H9 (cell line): ENCODE results near the gene CHSY1. TPM values are rescaled to one million over a fixed set of nuclear protein-coding genes. Genes with fewer than 3 reads are reported as not detected.

Experiments
- DNase-seq: peaks from one replicate; pipeline ENCODE4 v3.0.0-alpha.2; 2017
- H2AFZ ChIP-seq: one replicate; pipeline ENCODE4 v1.6.1; 2013; ENCODE audit warnings: mild to moderate bottlenecking, low read length, control low read depth, moderate library complexity
- H2AK5ac ChIP-seq: 2 replicates; pipeline ENCODE4 v1.6.1; 2013; ENCODE audit warnings: low read length, control low read depth, mixed read lengths; ENCODE audit not compliant: insufficient read length
- H2BK120ac ChIP-seq: one replicate; pipeline ENCODE4 v1.6.1; 2013; ENCODE audit warnings: low read depth, mild to moderate bottlenecking, low read length, control low read depth, inconsistent platforms; ENCODE audit not compliant: poor library complexity, severe bottlenecking
- H2BK12ac ChIP-seq: 2 replicates; pipeline ENCODE4 v1.6.1; 2013; ENCODE audit warnings: low read length, control low read depth, mixed read lengths, low read depth; ENCODE audit not compliant: insufficient read length
- H2BK15ac ChIP-seq: 2 replicates; pipeline ENCODE4 v1.6.1; 2013; ENCODE audit warnings: low read depth, low read length, control low read depth
- H2BK20ac ChIP-seq: one replicate; pipeline ENCODE4 v1.6.1; 2013; ENCODE audit warnings: low read depth, mild to moderate bottlenecking, low read length, control low read depth, inconsistent platforms; ENCODE audit not compliant: poor library complexity, severe bottlenecking
- H2BK5ac ChIP-seq: 2 replicates; pipeline ENCODE4 v1.6.1; 2013; ENCODE audit warnings: low read length, control low read depth, mixed read lengths; ENCODE audit not compliant: insufficient read length
- H3K14ac ChIP-seq: 2 replicates; pipeline ENCODE4 v1.6.1; 2013; ENCODE audit warnings: low read length, control low read depth; ENCODE audit not compliant: insufficient read depth
- H3K18ac ChIP-seq: 2 replicates; pipeline ENCODE4 v1.6.1; 2013; ENCODE audit warnings: low read depth, mild to moderate bottlenecking, mixed read lengths, low read length, control low read depth; ENCODE audit not compliant: insufficient read length
- H3K23ac ChIP-seq: 2 replicates; pipeline ENCODE4 v1.6.1; 2013; ENCODE audit warnings: low read length, control low read depth, mixed read lengths, low read depth; ENCODE audit not compliant: insufficient read length
- H3K23me2 ChIP-seq: 2 replicates; pipeline ENCODE4 v1.6.1; 2013; ENCODE audit warnings: low read depth, mild to moderate bottlenecking, mixed read lengths, low read length, control low read depth; ENCODE audit not compliant: insufficient read length, poor library complexity, severe bottlenecking
- H3K27ac ChIP-seq: 2 replicates; pipeline ENCODE4 v1.5.1; 2013; ENCODE audit warnings: low read length, control low read depth, mixed read lengths, low read depth; ENCODE audit not compliant: insufficient read length
- H3K27me3 ChIP-seq: 2 replicates; pipeline ENCODE4 v1.6.1; 2013; ENCODE audit warnings: low read length, control low read depth, inconsistent platforms; ENCODE audit not compliant: insufficient read depth
- H3K4ac ChIP-seq: 2 replicates; pipeline ENCODE4 v1.6.1; 2013; ENCODE audit warnings: low read depth, mild to moderate bottlenecking, control low read depth, inconsistent platforms, low read length, moderate library complexity
- H3K4me1 ChIP-seq: 2 replicates; pipeline ENCODE4 v1.6.1; 2013; ENCODE audit warnings: low read length, control low read depth, inconsistent platforms; ENCODE audit not compliant: insufficient read depth
- H3K4me2 ChIP-seq: 2 replicates; pipeline ENCODE4 v1.6.1; 2013; ENCODE audit warnings: low read length, control low read depth, mixed read lengths; ENCODE audit not compliant: insufficient read length, insufficient read depth
- H3K56ac ChIP-seq: 2 replicates; pipeline ENCODE4 v1.6.1; 2013; ENCODE audit warnings: low read depth, mild to moderate bottlenecking, mixed read lengths, low read length, control low read depth; ENCODE audit not compliant: insufficient read length
- H3K79me1 ChIP-seq: 2 replicates; pipeline ENCODE4 v1.6.1; 2013; ENCODE audit warnings: low read depth, mild to moderate bottlenecking, moderate library complexity, low read length, control low read depth, inconsistent platforms; ENCODE audit not compliant: insufficient read depth, poor library complexity, severe bottlenecking
- H3K79me2 ChIP-seq: 2 replicates; pipeline ENCODE4 v1.6.1; 2013; ENCODE audit warnings: low read length, control low read depth, inconsistent platforms; ENCODE audit not compliant: insufficient read depth
- H3K9ac ChIP-seq: 2 replicates; pipeline ENCODE4 v1.6.1; 2013; ENCODE audit warnings: low read length, control low read depth, mixed read lengths; ENCODE audit not compliant: insufficient read length; ENCODE audit errors: extremely low read depth
- H3K9me3 ChIP-seq: one replicate; pipeline ENCODE4 v1.6.1; 2013; ENCODE audit warnings: low read depth, low read length, inconsistent platforms; ENCODE audit not compliant: control insufficient read depth
- H3T11ph ChIP-seq: one replicate; pipeline ENCODE4 v1.6.1; 2013; ENCODE audit warnings: mild to moderate bottlenecking, low read length, control low read depth, inconsistent platforms
- H4K20me1 ChIP-seq: one replicate; pipeline ENCODE4 v1.6.1; 2013; ENCODE audit not compliant: control insufficient read depth, insufficient read length, insufficient read depth
- H4K5ac ChIP-seq: 2 replicates; pipeline ENCODE4 v1.6.1; 2013; ENCODE audit warnings: low read depth, mild to moderate bottlenecking, mixed read lengths, low read length, control low read depth; ENCODE audit not compliant: insufficient read length
- H4K8ac ChIP-seq: replicated peaks from 2 replicates; pipeline ENCODE4 v1.6.1; 2013; ENCODE audit warnings: low read length, control low read depth, mixed read lengths, low read depth; ENCODE audit not compliant: insufficient read length
- H4K91ac ChIP-seq: 2 replicates; pipeline ENCODE4 v1.6.1; 2013; ENCODE audit warnings: low read depth, mild to moderate bottlenecking, moderate library complexity, mixed read lengths, low read length, control low read depth; ENCODE audit not compliant: insufficient read length
- H3K27ac Mint-ChIP-seq, 3 experiments: 2 replicates in 2 of 3; 3 replicates in 1 of 3; pipeline ENCODE4 v1.8.0; 2020 to 2021; ENCODE audit warnings: mixed read lengths in 3 of 3, mild to moderate bottlenecking in 1 of 3, moderate library complexity in 1 of 3
- H3K27me3 Mint-ChIP-seq: 2 replicates; pipeline ENCODE4 v1.8.0; 2021; ENCODE audit warnings: low read depth, mild to moderate bottlenecking, moderate library complexity, mixed read lengths
- H3K36me3 Mint-ChIP-seq, 3 experiments: 2 replicates in 2 of 3; 3 replicates in 1 of 3; pipeline ENCODE4 v1.8.0; 2020 to 2021; ENCODE audit warnings: low read depth in 3 of 3, mixed read lengths in 3 of 3; ENCODE audit not compliant: insufficient read depth in 1 of 3
- H3K4me1 Mint-ChIP-seq, 2 experiments: 2 replicates each; pipeline ENCODE4 v1.8.0; 2020; ENCODE audit warnings: mixed read lengths in 2 of 2
- H3K4me3 Mint-ChIP-seq, 2 experiments: 2 replicates in 1 of 2; 3 replicates in 1 of 2; pipeline ENCODE4 v1.8.0; 2020 to 2021; ENCODE audit warnings: mild to moderate bottlenecking in 2 of 2, mixed read lengths in 2 of 2, moderate library complexity in 1 of 2
- H3K9me3 Mint-ChIP-seq, 2 experiments: 2 replicates in 1 of 2; 3 replicates in 1 of 2; pipeline ENCODE4 v1.8.0; 2020; ENCODE audit warnings: mild to moderate bottlenecking in 2 of 2, mixed read lengths in 2 of 2, moderate library complexity in 1 of 2
- CTCF ChIP-seq: fragments of 200-600 bp; sonication (generic); conservative IDR thresholded peaks from 3 replicates; pipeline ENCODE4 v1.8.0; 2021; ENCODE audit warnings: antibody characterized with exemption, mild to moderate bottlenecking
- WGBS: extraction: QIAGEN DNeasy Blood & Tissue Kit; methylation state at CpG from one replicate; pipeline ENCODE4 v1.1.7; 2013; ENCODE audit warnings: missing lambda C conversion rate, low lambda C conversion rate, mixed read lengths; ENCODE audit not compliant: insufficient read length; ENCODE audit errors: extremely low coverage; 5-methylcytosine and 5-hydroxymethylcytosine counted together
- total RNA-seq: library from RNA; stranded (reverse); gene quantifications from 2 replicates; pipeline ENCODE4 v1.2.1, GENCODE V29; 2021

Gene CHSY1
- total RNA-seq, 1 experiment from 2014 or later, result 68.3 TPM

DNA sequence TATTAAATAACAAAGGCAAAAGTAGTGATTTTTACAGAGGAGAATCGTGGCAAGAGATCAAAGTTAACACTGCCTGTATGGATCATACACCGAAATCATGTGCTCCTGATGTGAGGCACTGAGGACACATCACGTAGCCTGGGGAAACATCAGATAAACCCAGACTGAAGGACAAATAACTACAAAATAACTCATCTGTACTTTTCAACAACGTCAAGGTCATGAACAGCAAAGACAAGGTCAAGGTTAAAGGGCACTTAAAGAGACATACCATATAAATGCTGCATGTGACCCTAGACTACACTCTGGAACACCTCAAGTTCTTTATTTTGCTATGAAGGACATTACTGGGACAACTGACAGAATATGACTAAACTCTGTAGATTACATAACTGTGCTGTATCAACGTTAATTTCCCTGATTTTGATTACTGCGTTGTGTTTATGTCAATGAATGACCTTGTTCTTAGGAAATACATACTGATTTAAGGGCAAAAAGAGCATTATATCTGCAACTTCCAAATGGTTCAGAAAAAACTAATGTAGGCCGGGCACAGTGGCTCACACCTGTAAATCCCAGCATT, 48.1 kb downstream of the CHSY1 start:
- Histone ChIP-seq H4K8ac (no peak overlapping the region), H2AK5ac (no peak overlapping the region), H4K91ac (no peak overlapping the region), H3K56ac (no peak overlapping the region), H3K9me3 (no peaks in the 10 kb centered on the region), H2BK5ac (no peak overlapping the region), H3K18ac (no peak overlapping the region), H3K27ac (no peak overlapping the region), H3K14ac (no peak overlapping the region), H4K5ac (no peak overlapping the region), H3K9ac (no peak overlapping the region), H3K4ac (no peak overlapping the region), H2BK15ac (no peak overlapping the region), H3K23me2 (peaks cover 2% of the 10 kb centered on the region), H3K79me2 (peaks cover 35% of the 10 kb centered on the region), H3K23ac (no peak overlapping the region), H2BK20ac (no peak overlapping the region), H4K20me1 (no peaks in the 10 kb centered on the region), H3K79me1 (peaks cover 7% of the 10 kb centered on the region), H3T11ph (no peak overlapping the region), H2AFZ (no peak overlapping the region), H3K4me2 (no peak overlapping the region), H3K27me3 (no peaks in the 10 kb centered on the region), H2BK120ac (no peak overlapping the region), H2BK12ac (no peak overlapping the region), H3K4me1 (peaks cover 8% of the 10 kb centered on the region; the same call in 1 of the 2 replicates)
- Mint-ChIP-seq H3K27ac (peak overlapping the region in 1 of 3 experiments; percentile 87; a peak in 1 of 7 replicates), H3K4me3 (no peak overlapping the region), H3K36me3 (peaks cover 0 to 8% (median 7%) of the 10 kb centered on the region in 3 experiments; a peak in 5 of 7 replicates), H3K4me1 (peaks cover 41 to 57% of the 10 kb centered on the region in 2 experiments), H3K27me3 (no peaks in the 10 kb centered on the region; the same call in 1 of the 2 replicates), H3K9me3 (no peaks in the 10 kb centered on the region)
- DNase-seq, result no peak
- no peak for TF ChIP-seq CTCF
- WGBS, result no CpG with 5 or more reads among the region's 7 CpGs
